Dendritic cell treated with granulocyte-macrophage colony-stimulating factor and Interleukin-4, amounts not matched to agents 40 ng/mL and 50 ng/mL, for 4 days (primary cell): Measurements from ENCODE around the gene MFN2.
"Not testable (repeated sequence)": the region's sequence is repeated elsewhere in the genome, so short reads cannot be mapped to it uniquely, and the experiment has no call there.

Experiments
- H3K27ac Mint-ChIP-seq: one replicate; pipeline ENCODE4 v1.8.0; 2022; ENCODE audit warnings: mild to moderate bottlenecking, mixed read lengths
- H3K27me3 Mint-ChIP-seq: one replicate; pipeline ENCODE4 v1.8.0; 2022; ENCODE audit warnings: mild to moderate bottlenecking, mixed read lengths
- H3K36me3 Mint-ChIP-seq: one replicate; pipeline ENCODE4 v1.8.0; 2022; ENCODE audit warnings: low read depth, mixed read lengths
- H3K4me1 Mint-ChIP-seq: one replicate; pipeline ENCODE4 v1.8.0; 2022; ENCODE audit warnings: low read depth, mixed read lengths
- H3K4me3 Mint-ChIP-seq: one replicate; pipeline ENCODE4 v1.8.0; 2022; ENCODE audit warnings: mild to moderate bottlenecking, moderate library complexity, mixed read lengths
- H3K9me3 Mint-ChIP-seq: one replicate; pipeline ENCODE4 v1.8.0; 2022; ENCODE audit warnings: mixed read lengths
- intact Hi-C: fragments of 100-400 bp; cut with micrococcal nuclease; formaldehyde crosslinking; loops from one replicate; pipeline ENCODE4 v1.15.0; 2022

Gene MFN2

DNA sequence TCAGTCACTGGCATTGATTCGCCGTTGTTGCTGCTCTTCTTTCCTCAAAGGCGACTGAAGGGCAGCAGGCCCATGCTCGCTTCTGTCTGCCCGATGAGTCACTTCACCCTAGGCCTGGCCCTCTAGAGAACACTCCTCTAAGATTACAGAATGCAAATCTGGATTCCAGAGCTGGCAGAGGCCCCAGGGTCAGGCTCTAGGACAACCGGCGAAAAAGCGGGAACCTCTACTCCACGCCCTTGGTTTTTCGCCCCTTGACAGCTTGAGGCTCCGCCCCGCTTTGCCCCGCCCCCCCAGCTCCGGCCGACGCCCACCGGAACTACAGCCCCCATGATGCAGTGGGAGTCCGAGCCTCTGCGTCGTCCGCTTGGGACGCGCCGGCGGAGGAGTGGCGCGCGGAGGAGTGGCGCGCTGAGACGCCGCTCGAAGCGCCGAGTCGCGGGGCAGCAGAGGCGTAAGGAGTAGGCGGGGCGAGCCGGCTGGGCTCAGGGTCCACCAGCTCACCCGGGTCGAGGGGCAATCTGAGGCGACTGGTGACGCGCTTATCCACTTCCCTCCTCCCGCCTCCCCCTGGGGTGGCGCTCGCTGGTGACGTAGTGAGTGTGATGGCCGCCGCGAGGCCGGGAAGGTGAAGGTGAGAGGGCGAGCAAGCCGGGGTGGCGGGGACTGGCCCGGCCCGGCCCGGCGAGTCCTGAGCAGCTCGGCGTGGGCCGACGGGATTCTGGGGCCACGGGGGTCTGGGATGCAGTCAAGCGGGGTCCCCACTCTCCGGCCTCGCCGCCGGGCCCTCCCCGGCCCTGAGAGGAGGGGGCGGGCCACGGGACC, at the start of gene MFN2:
Gene MFN2 (plus strand): TSS at position 594 of the 825 bp plus-strand sequence. CDS start 8,725 bp downstream, outside the sequence.
- peaks cover 64% of the 10 kb centered on the region for H3K36me3 Mint-ChIP-seq
- peaks cover 62% of the 10 kb centered on the region for H3K4me1 Mint-ChIP-seq
- H3K27ac Mint-ChIP-seq: peak within 1 kb of the TSS; percentile 97
- no peaks in the 10 kb centered on the region for H3K27me3 Mint-ChIP-seq
- intact Hi-C loops: loop anchor here (1.0 to 5.0 kb wide), 3 partner anchors 39 to 71 kb away; partner anchors contain the start of genes MIIP and PLOD1
- H3K4me3 Mint-ChIP-seq: peak within 1 kb of the TSS; percentile 94
- no peaks in the 10 kb centered on the region for H3K9me3 Mint-ChIP-seq

- intact Hi-C loops: loop anchor here (5.0 kb wide), 1 partner anchor 46 kb away; no protein-coding TSS in a partner anchor
- H3K27ac Mint-ChIP-seq: peak overlapping the region; percentile 3
- H3K4me3 Mint-ChIP-seq: no peak overlapping the region
- H3K9me3 Mint-ChIP-seq: no peaks in the 10 kb centered on the region
- peaks cover 37% of the 10 kb centered on the region for H3K4me1 Mint-ChIP-seq
- H3K27me3 Mint-ChIP-seq: no peaks in the 10 kb centered on the region
- peaks cover under 1% of the 10 kb centered on the region for H3K36me3 Mint-ChIP-seq
Observed at GRCh38 chr1:11930571-11931445, 49.4 kb upstream of the MFN2 start.

GRCh38 chr1:11931845-11932244, 48.4 kb upstream of the MFN2 start:
- H3K4me3 Mint-ChIP-seq: no peak overlapping the region
- H3K4me1 Mint-ChIP-seq: peaks cover 37% of the 10 kb centered on the region
- intact Hi-C loops: loop anchor here (5.0 kb wide), 1 partner anchor 45 kb away; no protein-coding TSS in a partner anchor

DNA sequence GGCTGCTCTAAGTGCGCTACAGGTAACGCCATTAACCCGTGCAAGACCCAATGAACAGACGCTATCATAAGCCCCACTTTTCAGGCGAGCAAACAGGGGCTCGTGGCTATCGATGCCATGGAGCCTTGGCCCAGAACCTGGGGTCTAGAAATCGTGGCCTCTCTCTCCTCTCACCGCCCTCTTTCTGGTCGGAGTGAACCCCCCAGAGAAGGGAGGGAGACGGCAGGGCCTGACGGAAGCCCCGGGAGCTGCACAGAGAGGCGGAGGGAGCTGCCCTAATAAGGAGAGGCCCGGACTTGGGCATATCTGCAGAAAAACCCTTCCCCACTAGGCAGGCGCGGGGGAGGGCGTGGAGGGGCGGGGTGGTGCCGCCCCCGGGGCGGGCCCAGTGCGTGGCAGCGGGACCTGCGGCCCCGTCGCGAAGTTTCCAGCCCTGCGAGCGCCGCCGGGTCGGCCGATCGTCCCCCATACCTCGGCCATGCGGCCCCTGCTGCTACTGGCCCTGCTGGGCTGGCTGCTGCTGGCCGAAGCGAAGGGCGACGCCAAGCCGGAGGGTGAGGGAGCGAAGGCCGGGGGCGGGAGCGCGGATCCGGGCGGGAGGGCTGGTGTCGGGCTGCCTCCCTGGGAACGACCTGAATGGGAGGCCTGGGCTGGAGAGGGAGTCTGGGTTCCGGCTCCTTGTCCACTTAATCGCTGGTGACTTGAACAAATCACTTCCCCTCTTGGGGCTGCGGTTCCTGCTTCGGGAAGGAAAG, 45.8 kb upstream of the MFN2 start, which contains the start of gene PLOD1:
Gene PLOD1 (plus strand): TSS at position 416 of the 755 bp plus-strand sequence. CDS start 63 bp downstream, at position 479.
- Mint-ChIP-seq H3K27me3 (no peaks in the 10 kb centered on the region), H3K36me3 (peaks cover 37% of the 10 kb centered on the region), H3K4me3 (peak within 1 kb of the TSS; percentile 83), H3K4me1 (peaks cover 43% of the 10 kb centered on the region), H3K27ac (peak within 1 kb of the TSS; percentile 85), H3K9me3 (no peaks in the 10 kb centered on the region)
- intact Hi-C loops: loop anchor here (1.0 to 5.0 kb wide), 2 partner anchors 8 to 43 kb away; partner anchors contain the start of gene KIAA2013

More at GRCh38 chr1:11931845-11932244, 48.4 kb upstream of the MFN2 start:
- H3K27ac Mint-ChIP-seq: no peak overlapping the region
- H3K27me3 Mint-ChIP-seq: no peaks in the 10 kb centered on the region
- peaks cover 11% of the 10 kb centered on the region for H3K36me3 Mint-ChIP-seq
- H3K9me3 Mint-ChIP-seq: no peaks in the 10 kb centered on the region

- Mint-ChIP-seq H3K9me3 (no peaks in the 10 kb centered on the region), H3K4me3 (peak overlapping the region; percentile 83), H3K27ac (peak overlapping the region; percentile 85), H3K4me1 (peaks cover 37% of the 10 kb centered on the region), H3K36me3 (peaks cover 42% of the 10 kb centered on the region), H3K27me3 (no peaks in the 10 kb centered on the region)
- intact Hi-C loops: no loop called here
Observed at GRCh38 chr1:11935057-11935412, 45.2 kb upstream of the MFN2 start.

GRCh38 chr1:11935733-11936132, 44.5 kb upstream of the MFN2 start:
- H3K9me3 Mint-ChIP-seq, intact Hi-C loops, H3K27me3 Mint-ChIP-seq: not testable (repeated sequence)
- peak overlapping the region; percentile 85 for H3K27ac Mint-ChIP-seq
- peaks cover 49% of the 10 kb centered on the region for H3K36me3 Mint-ChIP-seq
- peak overlapping the region; percentile 32 for H3K4me3 Mint-ChIP-seq
- H3K4me1 Mint-ChIP-seq: peaks cover 31% of the 10 kb centered on the region

DNA sequence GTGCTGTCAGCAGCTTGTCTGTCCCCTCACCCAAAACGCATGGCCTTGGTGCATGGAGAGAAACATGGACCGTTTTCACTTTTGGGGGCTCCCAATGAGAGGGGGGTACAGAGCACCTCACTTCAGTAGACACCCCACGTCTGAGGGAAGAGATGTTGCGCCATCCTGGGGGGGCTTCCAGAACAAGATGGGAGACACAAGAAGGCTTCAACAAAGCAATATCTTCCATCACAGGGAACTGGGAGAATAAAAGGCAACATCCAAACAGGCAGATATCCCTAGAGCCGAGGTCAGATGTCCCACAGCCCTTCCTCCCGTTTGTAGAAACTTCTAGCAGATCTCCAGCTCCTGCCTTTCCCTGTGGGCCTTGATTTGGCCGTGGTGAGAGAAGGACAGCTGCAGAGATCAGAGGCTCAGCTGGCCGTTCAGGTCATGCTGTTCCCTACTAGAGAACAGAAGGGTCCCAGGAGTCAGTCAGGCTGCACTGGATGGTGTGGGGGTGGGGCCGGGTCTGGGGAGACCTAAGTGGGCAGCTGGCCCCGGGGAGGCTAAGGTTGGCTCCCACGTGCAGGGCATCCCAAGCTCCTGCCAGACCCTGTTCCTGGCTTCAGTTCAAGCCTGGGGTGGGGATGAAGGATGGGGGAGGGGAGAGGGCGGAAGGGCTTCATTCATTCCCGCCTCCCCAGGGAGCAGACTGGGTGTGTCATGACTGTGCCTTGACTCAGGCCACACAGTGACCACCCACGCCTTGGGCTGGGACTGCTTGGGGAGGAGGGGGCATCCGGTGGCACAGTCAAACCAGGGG, 41.3 kb upstream of the MFN2 start:
- Mint-ChIP-seq H3K4me1 (peaks cover 26% of the 10 kb centered on the region), H3K4me3 (no peak overlapping the region), H3K27me3 (no peaks in the 10 kb centered on the region), H3K9me3 (no peaks in the 10 kb centered on the region), H3K27ac (peak overlapping the region; percentile 20), H3K36me3 (peaks cover 76% of the 10 kb centered on the region)
- intact Hi-C loops: no loop called here

- intact Hi-C loops, H3K9me3 Mint-ChIP-seq, H3K27ac Mint-ChIP-seq, H3K27me3 Mint-ChIP-seq, H3K4me3 Mint-ChIP-seq: not testable (repeated sequence)
- H3K4me1 Mint-ChIP-seq: peaks cover 26% of the 10 kb centered on the region
- H3K36me3 Mint-ChIP-seq: peaks cover 84% of the 10 kb centered on the region
Observed at GRCh38 chr1:11939794-11940193, 40.5 kb upstream of the MFN2 start.

GRCh38 chr1:11940260-11940921, 39.9 kb upstream of the MFN2 start:
- Mint-ChIP-seq H3K4me3 (no peak overlapping the region), H3K36me3 (peaks cover 90% of the 10 kb centered on the region), H3K27ac (no peak overlapping the region), H3K4me1 (peaks cover 26% of the 10 kb centered on the region), H3K9me3 (no peaks in the 10 kb centered on the region), H3K27me3 (no peaks in the 10 kb centered on the region)
- intact Hi-C loops: no loop called here

DNA sequence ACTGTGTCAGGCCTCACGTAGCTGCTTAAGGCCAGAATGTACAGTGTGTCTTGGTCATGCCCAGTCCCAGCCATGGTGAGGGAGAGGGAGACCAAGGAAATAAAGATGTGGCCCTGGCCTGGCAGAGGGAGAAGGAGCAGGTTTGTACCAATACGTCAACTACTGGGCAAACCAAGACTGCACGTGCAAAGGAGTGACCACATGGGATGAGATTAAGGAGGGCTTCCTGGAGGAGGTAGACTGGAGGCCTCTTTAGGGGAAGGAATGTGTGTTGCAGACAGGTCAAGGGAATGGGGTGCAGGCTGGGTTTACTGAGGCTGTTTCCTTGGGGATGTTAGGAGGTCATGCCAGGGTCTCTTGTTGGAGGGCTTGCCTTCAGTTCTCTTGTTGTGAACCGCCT, 38.0 kb upstream of the MFN2 start:
- no peaks in the 10 kb centered on the region for H3K27me3 Mint-ChIP-seq
- peaks cover 16% of the 10 kb centered on the region for H3K4me1 Mint-ChIP-seq
- H3K4me3 Mint-ChIP-seq: no peak overlapping the region
- intact Hi-C loops: no loop called here
- H3K9me3 Mint-ChIP-seq: peaks cover 11% of the 10 kb centered on the region
- H3K27ac Mint-ChIP-seq: no peak overlapping the region
- H3K36me3 Mint-ChIP-seq: peaks cover 94% of the 10 kb centered on the region

- H3K36me3 Mint-ChIP-seq: peaks cover 94% of the 10 kb centered on the region
- peaks cover 6% of the 10 kb centered on the region for H3K4me1 Mint-ChIP-seq
- intact Hi-C loops: no loop called here
- H3K4me3 Mint-ChIP-seq: no peak overlapping the region
- H3K9me3 Mint-ChIP-seq: peaks cover 19% of the 10 kb centered on the region
- no peak overlapping the region for H3K27ac Mint-ChIP-seq
- no peaks in the 10 kb centered on the region for H3K27me3 Mint-ChIP-seq
Observed at GRCh38 chr1:11943619-11944018, 36.6 kb upstream of the MFN2 start.

- Mint-ChIP-seq H3K27ac (no peak overlapping the region), H3K4me3 (no peak overlapping the region), H3K36me3 (peaks cover 94% of the 10 kb centered on the region), H3K4me1 (no peaks in the 10 kb centered on the region), H3K27me3 (no peaks in the 10 kb centered on the region), H3K9me3 (peaks cover 19% of the 10 kb centered on the region)
- intact Hi-C loops: no loop called here
Observed at GRCh38 chr1:11944358-11944931, 35.8 kb upstream of the MFN2 start.
